ENCODE results near the gene CHTOP.
"Not testable (repeated sequence)": the region's sequence is repeated elsewhere in the genome, so short reads cannot be mapped to it uniquely, and the experiment has no call there.

CHTOP gene

DNA sequence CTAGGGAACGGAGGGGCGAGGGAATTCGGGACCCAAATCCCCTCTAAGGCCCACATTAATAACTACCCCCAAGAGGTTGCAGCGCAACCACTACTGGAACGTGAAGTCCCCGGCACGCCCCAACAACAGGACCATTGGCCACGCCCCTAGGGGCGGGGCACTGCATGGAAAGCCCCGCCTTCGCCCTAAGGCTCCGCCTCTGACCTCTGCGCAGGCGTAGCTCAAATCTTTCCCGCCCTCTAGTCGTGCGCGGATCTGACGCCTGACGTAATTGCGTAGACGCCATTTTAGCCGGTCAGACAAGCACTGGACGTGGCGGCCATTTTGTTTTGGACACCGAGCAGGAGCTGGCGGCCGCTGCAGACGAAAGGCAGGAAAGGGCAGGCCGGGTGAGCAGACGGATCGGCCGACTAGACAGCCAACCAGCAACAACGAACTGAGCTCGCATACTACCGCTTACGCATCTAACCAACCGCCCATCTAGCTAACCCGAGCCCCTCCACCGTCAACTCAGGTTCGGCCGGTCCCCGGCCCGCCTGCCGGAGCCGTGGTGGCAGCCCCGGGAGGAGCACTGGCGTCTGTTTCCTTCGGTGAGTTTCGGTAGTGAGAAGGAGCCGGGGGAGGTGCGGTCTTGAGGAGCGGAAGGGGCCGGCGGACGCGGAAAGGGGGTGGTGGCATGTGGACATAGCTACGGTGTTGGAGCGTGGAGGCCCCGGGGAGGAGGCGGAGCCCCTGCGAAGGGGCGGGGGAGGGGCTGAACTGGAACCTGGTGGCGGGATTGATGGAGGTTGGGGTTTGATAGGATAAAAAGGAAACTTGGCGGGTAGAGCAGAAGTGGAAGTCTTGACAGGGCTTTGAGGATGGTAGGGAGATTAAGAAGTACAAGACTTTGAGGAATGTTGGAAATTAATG is at the start of gene CHTOP:
CHTOP (plus strand) TSS at position 313 of the 912 bp plus-strand sequence. CDS start 2,523 bp downstream, outside the sequence.
- peak; percentile 97 for DNase-seq

GRCh38 chr1:153585006-153585405 is 48.9 kb upstream of the CHTOP start:
- DNase-seq, result no peak

GRCh38 chr1:153586347-153586746 is 47.5 kb upstream of the CHTOP start:
- DNase-seq, result no peak

DNA sequence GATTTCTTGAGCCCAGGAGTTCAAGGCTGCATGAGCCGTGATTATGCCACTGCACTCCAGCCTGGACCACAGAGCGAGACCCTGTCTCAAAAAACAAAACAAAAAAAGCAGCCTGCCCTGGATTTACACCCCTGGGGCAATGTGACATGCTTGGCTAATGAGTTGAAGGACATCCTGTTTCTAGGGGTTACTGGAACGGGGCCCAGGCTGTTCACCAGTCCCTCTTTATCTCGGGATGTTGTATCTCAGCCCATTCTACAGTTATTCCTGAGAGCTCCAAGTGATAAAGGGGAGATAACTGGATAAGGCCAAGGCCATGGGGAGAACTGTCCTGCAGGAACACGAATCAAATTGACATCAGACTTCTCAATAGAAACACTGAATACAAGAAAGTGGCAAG is 46.6 kb upstream of the CHTOP start:
- DNase-seq, result no peak

GRCh38 chr1:153588033-153588432 is 45.8 kb upstream of the CHTOP start:
- DNase-seq, result not testable (repeated sequence)

- DNase-seq, result no peak
Observed at GRCh38 chr1:153588482-153588881, 45.4 kb upstream of the CHTOP start.

DNA sequence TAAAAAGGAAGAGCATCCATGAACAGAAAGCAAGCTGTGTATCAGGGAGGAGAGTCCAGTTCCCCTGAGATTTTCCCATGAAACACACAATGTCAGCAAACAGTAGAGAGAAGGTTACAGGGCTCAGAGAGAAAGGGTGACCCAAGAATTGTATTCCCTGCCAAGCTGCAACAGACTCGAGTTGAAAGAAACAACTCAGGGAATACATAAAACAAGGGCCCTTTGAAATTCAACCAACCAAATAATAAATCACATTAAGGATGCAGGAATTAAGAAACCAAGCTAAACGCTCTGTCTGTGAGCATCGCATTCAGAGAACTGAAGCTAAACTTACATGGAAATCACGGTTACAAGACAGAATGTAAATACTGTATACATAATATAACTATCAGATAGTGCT is 41.1 kb upstream of the CHTOP start:
- no peak for DNase-seq

- peak; percentile 2 for DNase-seq
Observed at GRCh38 chr1:153597206-153597605, 36.7 kb upstream of the CHTOP start.

DNA sequence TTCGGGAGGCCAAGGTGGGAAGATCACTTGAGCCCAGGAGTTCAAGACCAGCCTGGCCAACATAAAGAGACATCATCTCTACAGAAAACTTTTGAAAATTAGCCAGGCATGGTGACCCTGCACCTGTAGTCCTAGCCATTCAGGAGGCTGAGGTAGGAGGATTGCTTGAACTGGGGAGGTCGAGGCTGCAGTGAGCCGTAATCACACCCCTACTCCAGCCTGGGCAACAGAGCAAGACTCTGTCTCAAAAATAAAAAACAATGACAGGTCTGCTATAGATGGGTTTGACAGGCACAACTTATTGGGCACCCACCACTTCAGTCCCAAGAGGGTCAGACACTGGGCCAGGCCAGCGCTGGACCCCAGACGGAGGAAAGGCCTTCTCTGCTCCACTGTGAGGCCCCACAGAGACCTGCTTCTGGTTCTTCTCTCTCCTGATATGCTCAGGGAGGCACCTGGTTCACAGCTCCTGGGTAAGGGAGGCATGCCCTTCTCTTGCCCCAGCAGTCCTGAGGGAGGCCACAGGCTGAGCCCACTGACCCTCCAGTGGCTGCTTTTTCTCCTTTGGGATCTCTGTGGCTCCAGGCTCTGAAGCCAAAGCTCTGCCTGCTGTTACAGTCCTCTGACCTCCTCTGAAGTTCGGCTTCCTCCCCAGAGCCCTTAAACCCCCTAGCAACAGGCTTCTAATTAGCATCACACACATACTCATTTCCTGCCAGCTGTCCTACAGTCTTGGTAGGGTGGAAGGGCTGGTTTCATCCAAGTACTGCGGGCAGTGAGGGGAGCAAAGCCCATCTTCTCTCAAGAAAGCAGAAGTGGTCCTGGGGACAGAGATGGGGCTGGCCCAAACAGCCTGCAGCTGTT is 35.3 kb upstream of the CHTOP start:
- peak; percentile 16 for DNase-seq

- DNase-seq, result no peak
Observed at GRCh38 chr1:153599847-153600246, 34.0 kb upstream of the CHTOP start.

DNA sequence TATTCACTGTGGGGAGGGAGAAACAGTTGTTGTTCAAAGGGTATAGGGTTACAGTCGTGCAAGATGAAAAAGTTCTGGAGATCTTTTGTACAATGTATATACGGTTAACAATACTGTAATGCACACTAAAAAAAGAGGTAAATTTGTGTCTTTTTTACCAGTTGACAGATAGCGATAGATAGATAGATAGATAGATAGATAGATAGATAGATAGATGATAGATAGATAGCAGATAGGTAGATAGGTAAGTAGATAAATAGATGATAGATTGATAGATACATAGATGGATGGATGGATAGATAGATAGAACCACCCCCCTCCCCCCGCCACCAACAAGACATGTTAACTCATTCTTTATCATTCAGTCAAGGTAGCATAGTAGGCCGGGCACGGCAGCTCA is 31.1 kb upstream of the CHTOP start:
- DNase-seq, result no peak

DNA sequence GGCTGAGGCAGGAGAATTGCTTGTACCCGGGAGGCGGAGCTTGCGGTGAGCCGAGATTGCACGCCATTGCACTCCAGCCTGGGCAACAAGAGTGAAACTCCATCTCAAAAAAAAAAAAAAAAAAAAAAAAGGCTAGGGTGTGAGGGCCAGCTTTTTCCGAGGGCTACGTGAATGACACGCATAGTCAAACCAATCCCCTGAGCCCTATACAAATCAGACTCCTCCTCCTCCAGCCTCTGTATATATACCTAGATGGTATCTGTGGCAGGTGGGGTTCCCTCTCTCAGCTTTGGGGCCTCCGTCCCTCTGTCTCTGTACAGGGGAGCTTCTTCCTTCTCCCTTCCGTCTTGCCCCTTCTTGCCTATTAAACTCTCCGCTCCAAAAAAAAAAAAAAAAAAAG is 27.7 kb upstream of the CHTOP start:
- DNase-seq, result no peak

DNA sequence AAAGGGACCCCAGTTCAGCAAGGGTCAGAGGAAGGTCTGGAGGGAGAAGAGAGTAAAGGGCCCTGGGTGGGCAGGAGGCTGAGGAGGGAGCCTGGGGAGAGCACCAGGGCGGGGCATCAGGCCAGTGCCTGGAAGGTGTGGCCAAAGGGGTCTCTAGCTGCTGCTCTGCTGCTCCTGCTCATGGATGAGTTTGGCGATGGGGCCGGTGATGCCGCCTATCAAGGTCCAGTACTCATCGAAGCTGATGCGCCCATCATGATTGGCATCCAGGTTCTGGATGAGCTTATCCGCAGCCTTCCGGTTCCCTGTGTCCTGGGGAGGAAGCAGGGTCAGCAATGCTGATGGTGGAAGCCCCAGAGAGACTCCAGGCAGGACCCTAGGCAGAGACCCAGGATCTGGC is 26.5 kb upstream of the CHTOP start:
- no peak for DNase-seq

GRCh38 chr1:153608089-153608682 is 25.7 kb upstream of the CHTOP start:
- no peak for DNase-seq

GRCh38 chr1:153608742-153609584 is 24.9 kb upstream of the CHTOP start:
- DNase-seq, result no peak

DNA sequence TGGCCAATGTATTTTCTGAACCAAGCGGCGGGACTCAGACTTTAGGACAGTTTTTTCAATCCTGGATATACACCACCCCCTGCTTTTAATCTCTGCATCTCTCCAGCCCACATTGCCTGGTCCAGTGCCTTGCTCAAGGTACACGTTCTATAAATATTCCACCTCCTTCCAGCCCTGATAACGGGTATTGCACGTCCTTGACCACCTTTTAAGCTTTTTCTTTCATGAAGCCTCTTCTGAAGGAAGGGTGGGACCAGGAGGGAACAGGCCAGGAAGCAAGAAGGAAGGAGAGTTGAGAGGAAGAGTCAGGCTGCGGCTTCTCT is 24.3 kb upstream of the CHTOP start:
- DNase-seq, result no peak

DNA sequence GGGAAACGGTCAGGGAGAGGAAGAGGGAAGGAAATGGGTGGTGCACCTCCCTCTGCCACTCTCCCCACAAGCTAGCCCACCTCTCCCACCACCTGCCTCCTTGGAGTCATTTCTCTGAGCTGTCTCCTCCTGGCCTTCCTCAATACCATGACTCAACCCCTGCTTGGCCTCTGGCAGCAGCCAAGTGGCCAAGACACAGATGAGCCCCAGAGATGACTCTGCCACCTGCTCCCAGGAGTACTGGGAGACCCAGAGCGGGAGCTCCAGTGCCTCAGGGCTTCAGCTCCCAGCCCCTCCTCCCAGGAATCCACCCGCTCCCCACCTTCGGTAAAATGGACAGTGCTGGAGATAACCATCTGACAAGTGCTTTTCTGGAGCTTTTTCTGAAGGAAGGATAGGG is 23.5 kb upstream of the CHTOP start:
- no peak for DNase-seq

DNA sequence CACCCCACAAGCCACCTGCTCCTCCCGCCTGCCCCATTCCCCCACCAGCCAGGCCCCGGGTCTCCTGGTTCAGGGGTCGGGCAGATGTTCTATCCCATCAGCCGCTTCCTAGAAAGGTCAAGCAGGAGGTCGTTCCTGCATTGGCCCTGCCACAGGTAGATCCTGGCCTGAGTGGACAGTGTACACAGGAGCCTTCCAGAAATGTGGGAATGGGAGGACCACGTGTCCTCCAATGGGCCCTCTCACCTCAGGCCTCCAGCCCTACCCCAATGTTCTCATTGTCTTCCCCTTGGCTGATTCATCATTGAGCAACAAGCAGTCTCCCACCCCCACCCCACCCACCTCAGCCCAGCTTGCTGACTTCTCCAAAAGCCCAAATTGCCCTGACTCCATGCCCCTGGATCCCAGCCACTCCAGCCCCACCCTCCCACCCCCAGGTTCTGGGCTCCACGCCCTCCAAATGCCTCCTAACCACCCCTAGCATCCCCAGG is 23.0 kb upstream of the CHTOP start:
- DNase-seq, result no peak

GRCh38 chr1:153611356-153611755 is 22.5 kb upstream of the CHTOP start:
- DNase-seq, result no peak

DNA sequence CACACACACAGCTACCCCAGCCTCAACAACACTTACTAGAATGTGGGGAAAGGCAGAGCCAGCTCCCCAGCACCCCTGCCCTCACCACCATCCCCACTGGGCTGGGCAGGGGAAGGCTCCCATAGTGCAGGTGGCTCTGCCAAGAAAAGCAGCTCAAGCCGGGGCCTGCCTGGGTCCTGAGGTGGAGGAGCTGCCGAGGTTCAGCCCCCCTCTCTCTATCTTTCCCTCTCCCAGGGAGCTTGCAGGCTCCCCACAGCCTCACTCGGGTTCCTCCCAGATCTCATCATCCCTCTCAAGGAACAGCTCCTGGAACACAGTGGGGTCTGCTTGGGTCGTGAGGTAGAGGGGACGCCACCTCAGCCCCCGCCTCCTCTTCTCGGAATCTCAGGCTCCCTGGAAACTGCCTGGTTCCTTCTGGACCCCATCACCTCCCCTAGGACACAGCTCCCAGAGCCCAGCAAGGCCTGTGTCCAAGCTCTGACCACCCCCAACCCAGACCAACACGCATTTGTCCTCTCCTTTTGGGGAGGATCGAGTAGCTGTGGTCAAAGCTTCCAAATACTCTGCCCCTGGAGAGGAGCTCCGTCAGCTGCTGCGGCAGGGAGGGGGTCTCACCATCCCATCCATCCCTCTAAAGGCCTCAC is 21.6 kb upstream of the CHTOP start:
- no peak for DNase-seq

- DNase-seq, result no peak
Observed at GRCh38 chr1:153612755-153613331, 21.0 kb upstream of the CHTOP start, which contains the start of gene S100A16. S100A16 (minus strand) TSS chr1:153613137; CDS start chr1:153608151, 4,986 bp downstream.
